HUES48 (cell line): Measurements from ENCODE around the gene FAIM2.

ENCODE experiments used
- H3K27ac ChIP-seq: one replicate; pipeline ENCODE4 v1.7.0; 2013; ENCODE audit warnings: low read depth, low read length, inconsistent platforms
- H3K27me3 ChIP-seq: 2 replicates; pipeline ENCODE4 v1.6.1; 2013; ENCODE audit warnings: mild to moderate bottlenecking, low read length; ENCODE audit not compliant: control insufficient read depth, insufficient read depth
- H3K36me3 ChIP-seq: 2 replicates; pipeline ENCODE4 v1.6.1; 2013; ENCODE audit warnings: low read length; ENCODE audit not compliant: control insufficient read depth, insufficient read depth
- H3K4me1 ChIP-seq: 2 replicates; pipeline ENCODE4 v1.6.1; 2013; ENCODE audit warnings: mild to moderate bottlenecking, low read length; ENCODE audit not compliant: control insufficient read depth, insufficient read depth
- H3K4me3 ChIP-seq: 2 replicates; pipeline ENCODE4 v1.5.1; 2013; ENCODE audit warnings: mild to moderate bottlenecking, low read depth, low read length
- H3K9ac ChIP-seq: 2 replicates; pipeline ENCODE4 v1.6.1; 2013; ENCODE audit warnings: mild to moderate bottlenecking, low read depth, low read length, moderate library complexity
- H3K9me3 ChIP-seq: 2 replicates; pipeline ENCODE4 v1.6.1; 2013; ENCODE audit warnings: low read length; ENCODE audit not compliant: control insufficient read depth, insufficient read depth

Gene FAIM2

DNA sequence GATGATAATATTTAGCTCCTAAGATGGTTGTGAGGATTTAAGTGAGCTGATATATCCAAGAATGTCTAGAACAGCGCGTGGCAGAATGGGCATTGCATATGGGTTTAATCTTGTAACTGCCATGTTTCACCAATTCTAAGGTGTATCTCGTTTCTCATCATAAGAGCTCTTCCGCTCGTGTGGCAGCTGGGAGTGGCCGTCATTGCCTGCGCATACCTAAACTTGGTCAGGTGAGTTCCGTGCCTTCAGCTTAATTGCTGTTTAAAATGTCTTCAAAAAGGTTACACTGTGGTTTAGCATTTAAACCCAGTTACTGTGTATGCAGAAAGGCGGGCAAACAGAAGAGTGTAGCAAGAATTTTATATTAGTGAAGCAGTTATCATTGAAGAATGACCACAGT is 42.4 kb upstream of the FAIM2 start:
- Histone ChIP-seq H3K4me3 (peak overlapping the region; percentile 17; the same call in 1 of the 2 replicates), H3K9ac (no peak overlapping the region), H3K27me3 (no peaks in the 10 kb centered on the region), H3K9me3 (no peaks in the 10 kb centered on the region), H3K4me1 (peaks cover 32% of the 10 kb centered on the region), H3K36me3 (no peaks in the 10 kb centered on the region), H3K27ac (peak overlapping the region; percentile 73)

GRCh38 chr12:49945394-49946080 is 41.8 kb upstream of the FAIM2 start:
- Histone ChIP-seq H3K9me3 (no peaks in the 10 kb centered on the region), H3K4me1 (peaks cover 32% of the 10 kb centered on the region), H3K36me3 (no peaks in the 10 kb centered on the region), H3K27me3 (no peaks in the 10 kb centered on the region), H3K4me3 (peak overlapping the region; percentile 17), H3K9ac (no peak overlapping the region), H3K27ac (peak overlapping the region; percentile 73)

DNA sequence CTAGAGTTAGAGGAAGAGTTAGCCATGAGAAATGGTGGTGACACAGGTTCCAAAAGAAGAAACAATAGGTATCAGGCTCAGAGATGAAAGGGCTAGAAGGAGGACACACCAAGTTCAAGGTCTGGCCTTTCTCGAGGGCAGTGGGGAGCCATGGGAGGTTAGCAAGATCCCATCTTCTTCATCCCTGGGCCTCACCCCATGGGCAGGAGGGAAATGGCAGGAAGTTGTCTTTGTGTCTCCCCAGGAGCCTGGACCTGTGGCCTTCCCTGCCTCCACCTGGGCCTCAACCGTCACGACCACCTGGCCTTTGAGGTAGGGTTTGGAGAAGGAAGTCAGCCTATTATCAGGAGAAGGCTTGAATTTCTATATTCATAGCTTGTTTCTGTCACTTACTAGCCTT is 41.0 kb upstream of the FAIM2 start:
- no peak overlapping the region for H3K4me3 ChIP-seq
- H3K9ac ChIP-seq = no peak overlapping the region
- no peak overlapping the region for H3K27ac ChIP-seq
- no peaks in the 10 kb centered on the region for H3K36me3 ChIP-seq
- H3K4me1 ChIP-seq = peaks cover 32% of the 10 kb centered on the region
- no peaks in the 10 kb centered on the region for H3K27me3 ChIP-seq
- H3K9me3 ChIP-seq = no peaks in the 10 kb centered on the region

GRCh38 chr12:49944046-49944445 is 40.3 kb upstream of the FAIM2 start:
- Histone ChIP-seq H3K9ac (no peak overlapping the region), H3K36me3 (no peaks in the 10 kb centered on the region), H3K4me3 (no peak overlapping the region), H3K9me3 (no peaks in the 10 kb centered on the region), H3K27ac (no peak overlapping the region), H3K4me1 (peaks cover 32% of the 10 kb centered on the region), H3K27me3 (no peaks in the 10 kb centered on the region)

GRCh38 chr12:49943625-49943960 is 39.9 kb upstream of the FAIM2 start:
- H3K4me3 ChIP-seq = no peak overlapping the region
- H3K4me1 ChIP-seq = peaks cover 32% of the 10 kb centered on the region
- no peaks in the 10 kb centered on the region for H3K27me3 ChIP-seq
- no peak overlapping the region for H3K9ac ChIP-seq
- no peaks in the 10 kb centered on the region for H3K36me3 ChIP-seq
- no peaks in the 10 kb centered on the region for H3K9me3 ChIP-seq
- H3K27ac ChIP-seq = no peak overlapping the region

- Histone ChIP-seq H3K9ac (no peak overlapping the region), H3K9me3 (no peaks in the 10 kb centered on the region), H3K4me1 (peaks cover 32% of the 10 kb centered on the region), H3K27ac (no peak overlapping the region), H3K27me3 (no peaks in the 10 kb centered on the region), H3K36me3 (no peaks in the 10 kb centered on the region), H3K4me3 (no peak overlapping the region)
These were observed 39.4 kb upstream of the FAIM2 start for GRCh38 chr12:49942921-49943624.

DNA sequence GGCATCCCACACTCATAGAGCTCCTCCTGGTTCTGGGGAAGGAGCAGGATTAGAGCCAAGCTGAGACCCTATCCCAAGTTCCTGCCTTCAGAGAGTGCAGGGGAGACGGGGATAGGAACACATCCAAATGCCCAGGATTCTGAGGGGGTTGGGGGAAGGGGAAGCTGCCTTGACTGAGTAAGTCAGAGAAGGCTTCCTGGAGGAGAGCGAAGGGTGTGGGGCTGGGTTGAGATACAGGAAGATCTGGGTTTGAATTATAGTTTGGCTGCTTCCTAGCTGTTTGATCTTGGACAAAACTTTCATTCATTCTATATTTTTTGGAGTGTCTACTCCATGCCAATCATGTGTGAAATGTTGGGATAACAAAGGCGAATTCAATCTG is 38.8 kb upstream of the FAIM2 start:
- H3K36me3 ChIP-seq = no peaks in the 10 kb centered on the region
- H3K9me3 ChIP-seq = no peaks in the 10 kb centered on the region
- no peak overlapping the region for H3K9ac ChIP-seq
- H3K4me3 ChIP-seq = no peak overlapping the region
- H3K4me1 ChIP-seq = peaks cover 30% of the 10 kb centered on the region
- no peaks in the 10 kb centered on the region for H3K27me3 ChIP-seq
- no peak overlapping the region for H3K27ac ChIP-seq

GRCh38 chr12:49941556-49942511 is 38.1 kb upstream of the FAIM2 start:
- no peaks in the 10 kb centered on the region for H3K36me3 ChIP-seq
- no peak overlapping the region for H3K4me3 ChIP-seq
- no peaks in the 10 kb centered on the region for H3K9me3 ChIP-seq
- no peak overlapping the region for H3K9ac ChIP-seq
- H3K27me3 ChIP-seq = no peaks in the 10 kb centered on the region
- H3K4me1 ChIP-seq = peaks cover 28% of the 10 kb centered on the region
- H3K27ac ChIP-seq = no peak overlapping the region

- H3K9me3 ChIP-seq = no peaks in the 10 kb centered on the region
- H3K9ac ChIP-seq = no peak overlapping the region
- no peak overlapping the region for H3K27ac ChIP-seq
- peaks cover 12% of the 10 kb centered on the region; the same call in 1 of the 2 replicates for H3K4me1 ChIP-seq
- no peaks in the 10 kb centered on the region for H3K27me3 ChIP-seq
- H3K36me3 ChIP-seq = no peaks in the 10 kb centered on the region
- no peak overlapping the region for H3K4me3 ChIP-seq
These were observed 36.0 kb upstream of the FAIM2 start for GRCh38 chr12:49939707-49940106.

- Histone ChIP-seq H3K4me3 (no peak overlapping the region), H3K9ac (no peak overlapping the region), H3K4me1 (peaks cover 12% of the 10 kb centered on the region; the same call in 1 of the 2 replicates), H3K27ac (no peak overlapping the region), H3K36me3 (no peaks in the 10 kb centered on the region), H3K9me3 (no peaks in the 10 kb centered on the region), H3K27me3 (no peaks in the 10 kb centered on the region)
These were observed 35.6 kb upstream of the FAIM2 start for GRCh38 chr12:49939307-49939706.
